GM19239 (cell line): ENCODE results near the gene ETNPPL.
"Not testable (repeated sequence)": the region's sequence is repeated elsewhere in the genome, so short reads cannot be mapped to it uniquely, and the experiment has no call there.

ENCODE experiments used
- DNase-seq: peaks from one replicate; pipeline ENCODE4 v3.0.0; 2011; ENCODE audit warnings: low spot score; ENCODE audit not compliant: insufficient read length
- FAIRE-seq: peaks from 2 replicates; lab custom pipeline; 2011; peaks lifted over from hg19 to GRCh38; lab: Jason Lieb, UNC

The ETNPPL gene

GRCh38 chr4:108763226-108763593 lies 357 bp upstream of the ETNPPL start:
- DNase-seq (no peak), FAIRE-seq (no peak)

- FAIRE-seq = no peak
Measured at GRCh38 chr4:108758498-108758897, 4.4 kb downstream of the ETNPPL start.

GRCh38 chr4:108754327-108754726 lies 8.5 kb downstream of the ETNPPL start:
- no peak for FAIRE-seq
- DNase-seq = no peak

More at GRCh38 chr4:108758498-108758897, 4.4 kb downstream of the ETNPPL start:
- DNase-seq = no peak

GRCh38 chr4:108751321-108751720 lies 11.5 kb downstream of the ETNPPL start:
- DNase-seq (no peak), FAIRE-seq (no peak)

GRCh38 chr4:108749119-108749518 lies 13.7 kb downstream of the ETNPPL start:
- DNase-seq = no peak
- FAIRE-seq = no peak

GRCh38 chr4:108746511-108746910 lies 16.3 kb downstream of the ETNPPL start:
- DNase-seq = no peak
- FAIRE-seq = no peak

GRCh38 chr4:108744307-108744706 lies 18.5 kb downstream of the ETNPPL start:
- no peak for DNase-seq
- FAIRE-seq = no peak

GRCh38 chr4:108742451-108743420 lies 20.1 kb downstream of the ETNPPL start:
- FAIRE-seq = no peak
- no peak for DNase-seq

GRCh38 chr4:108738003-108738706 lies 24.7 kb downstream of the ETNPPL start:
- DNase-seq (no peak), FAIRE-seq (no peak)

GRCh38 chr4:108731006-108731405 lies 31.8 kb downstream of the ETNPPL start:
- no peak for FAIRE-seq
- no peak for DNase-seq

- no peak for DNase-seq
- no peak for FAIRE-seq
Measured at GRCh38 chr4:108730579-108730978, 32.3 kb downstream of the ETNPPL start.

GRCh38 chr4:108729731-108730130 lies 33.1 kb downstream of the ETNPPL start:
- FAIRE-seq (no peak), DNase-seq (no peak)

- DNase-seq (no peak), FAIRE-seq (no peak)
Measured at GRCh38 chr4:108725457-108725856, 37.4 kb downstream of the ETNPPL start.

- no peak for FAIRE-seq
- no peak for DNase-seq
Measured at GRCh38 chr4:108717386-108717785, 45.5 kb downstream of the ETNPPL start.

- no peak for FAIRE-seq
- no peak for DNase-seq
Measured at GRCh38 chr4:108716340-108716739, 46.5 kb downstream of the ETNPPL start.

GRCh38 chr4:108714880-108715279 lies 48.0 kb downstream of the ETNPPL start:
- no peak for FAIRE-seq
- no peak for DNase-seq

- not testable (repeated sequence) for FAIRE-seq, DNase-seq
Measured at GRCh38 chr4:108710578-108710977, 52.3 kb downstream of the ETNPPL start.

- FAIRE-seq = no peak
Measured at GRCh38 chr4:108709722-108710121, 53.1 kb downstream of the ETNPPL start.

GRCh38 chr4:108709234-108709633 lies 53.6 kb downstream of the ETNPPL start:
- no peak for FAIRE-seq
- DNase-seq = no peak

More at GRCh38 chr4:108709722-108710121, 53.1 kb downstream of the ETNPPL start:
- DNase-seq = no peak

GRCh38 chr4:108706289-108706688 lies 56.6 kb downstream of the ETNPPL start:
- DNase-seq (no peak), FAIRE-seq (no peak)

GRCh38 chr4:108703966-108704365 lies 58.9 kb downstream of the ETNPPL start:
- FAIRE-seq (no peak), DNase-seq (no peak)
